Stromal cell of bone marrow (primary cell): ENCODE measurements around the gene RPS14.

ENCODE experiments used
- DNase-seq: peaks from one replicate; pipeline ENCODE4 v3.0.0-alpha.2; 2012; ENCODE audit warnings: low read depth

The RPS14 gene

GRCh38 chr5:150449517-150450339, at the start of gene RPS14:
Gene RPS14 (minus strand): TSS chr5:150449739. CDS start chr5:150447733, 2,006 bp downstream.
- DNase-seq, result peak; percentile 85

- no peak for DNase-seq
Measured at GRCh38 chr5:150498971-150499370, 49.4 kb upstream of the RPS14 start.

GRCh38 chr5:150498501-150498900, 49.0 kb upstream of the RPS14 start:
- DNase-seq, result no peak

GRCh38 chr5:150497989-150498317, 48.4 kb upstream of the RPS14 start:
- no peak for DNase-seq

- DNase-seq, result peak; percentile 91
Measured at GRCh38 chr5:150497274-150497988, 47.9 kb upstream of the RPS14 start.

- DNase-seq, result no peak
Measured at GRCh38 chr5:150496534-150496933, 47.0 kb upstream of the RPS14 start.

- DNase-seq, result no peak
Measured at GRCh38 chr5:150496098-150496497, 46.6 kb upstream of the RPS14 start.

- DNase-seq, result no peak
Measured at GRCh38 chr5:150492621-150493020, 43.1 kb upstream of the RPS14 start.

- DNase-seq, result no peak
Measured at GRCh38 chr5:150491876-150492275, 42.3 kb upstream of the RPS14 start.

- no peak for DNase-seq
Measured at GRCh38 chr5:150490754-150491153, 41.2 kb upstream of the RPS14 start.

- no peak for DNase-seq
Measured at GRCh38 chr5:150490296-150490669, 40.7 kb upstream of the RPS14 start.

- DNase-seq, result no peak
Measured at GRCh38 chr5:150489360-150490295, 40.1 kb upstream of the RPS14 start.

GRCh38 chr5:150488519-150489359, 39.2 kb upstream of the RPS14 start:
- DNase-seq, result no peak

- DNase-seq, result no peak
Measured at GRCh38 chr5:150487199-150488061, 37.9 kb upstream of the RPS14 start.

- DNase-seq, result no peak
Measured at GRCh38 chr5:150486402-150487198, 37.1 kb upstream of the RPS14 start.

GRCh38 chr5:150485693-150486401, 36.3 kb upstream of the RPS14 start:
- DNase-seq, result no peak

- DNase-seq, result no peak
Measured at GRCh38 chr5:150484964-150485692, 35.6 kb upstream of the RPS14 start.

- no peak for DNase-seq
Measured at GRCh38 chr5:150481972-150482406, 32.5 kb upstream of the RPS14 start.

- DNase-seq, result no peak
Measured at GRCh38 chr5:150481708-150481965, 32.1 kb upstream of the RPS14 start.
